Neuron (in vitro differentiated cells): ENCODE results near the gene LIPN.
"Not testable (repeated sequence)": the region's sequence is repeated elsewhere in the genome, so short reads cannot be mapped to it uniquely, and the experiment has no call there.

Experiments
- H2AFZ ChIP-seq: one replicate; pipeline ENCODE4 v1.6.1; 2013; ENCODE audit warnings: low read depth, mild to moderate bottlenecking, inconsistent platforms, low read length, moderate library complexity
- H3K27me3 ChIP-seq: one replicate; pipeline ENCODE4 v1.6.1; 2013; ENCODE audit warnings: low read length; ENCODE audit not compliant: insufficient read depth
- H3K36me3 ChIP-seq: one replicate; pipeline ENCODE4 v1.6.1; 2013; ENCODE audit warnings: low read length; ENCODE audit not compliant: insufficient read depth
- H3K4me1 ChIP-seq: one replicate; pipeline ENCODE4 v1.6.1; 2013; ENCODE audit warnings: low read length; ENCODE audit not compliant: insufficient read depth
- H3K4me3 ChIP-seq: 2 replicates; pipeline ENCODE4 v1.5.1; 2013; ENCODE audit warnings: mild to moderate bottlenecking, low read length, moderate library complexity
- H3K9me3 ChIP-seq: one replicate; pipeline ENCODE4 v1.6.1; 2013; ENCODE audit warnings: low read length

Gene LIPN

GRCh38 chr10:88759366-88760101 is at the start of gene LIPN:
LIPN (plus strand) TSS chr10:88760020; CDS start chr10:88761406, 1,386 bp downstream.
- Histone ChIP-seq H3K4me1 (no peaks in the 10 kb centered on the region), H3K27me3 (no peaks in the 10 kb centered on the region), H3K36me3 (no peaks in the 10 kb centered on the region), H2AFZ (no peak within 1 kb of the TSS), H3K9me3 (no peaks in the 10 kb centered on the region), H3K4me3 (no peak within 1 kb of the TSS)

GRCh38 chr10:88715517-88715916 is 44.3 kb upstream of the LIPN start:
- Histone ChIP-seq H3K4me1 (no peaks in the 10 kb centered on the region), H3K36me3 (no peaks in the 10 kb centered on the region), H2AFZ (no peak overlapping the region), H3K27me3 (no peaks in the 10 kb centered on the region), H3K9me3 (no peaks in the 10 kb centered on the region), H3K4me3 (no peak overlapping the region)

GRCh38 chr10:88721392-88721791 is 38.4 kb upstream of the LIPN start:
- Histone ChIP-seq H3K36me3 (no peaks in the 10 kb centered on the region), H3K4me1 (no peaks in the 10 kb centered on the region), H3K9me3 (no peaks in the 10 kb centered on the region)

GRCh38 chr10:88725798-88726197 is 34.0 kb upstream of the LIPN start:
- H3K36me3 ChIP-seq, result no peaks in the 10 kb centered on the region
- no peak overlapping the region for H3K4me3 ChIP-seq
- H3K9me3 ChIP-seq, result no peaks in the 10 kb centered on the region
- no peak overlapping the region for H2AFZ ChIP-seq
- H3K4me1 ChIP-seq, result no peaks in the 10 kb centered on the region
- no peaks in the 10 kb centered on the region for H3K27me3 ChIP-seq

More at GRCh38 chr10:88721392-88721791, 38.4 kb upstream of the LIPN start:
- Histone ChIP-seq H3K27me3 (no peaks in the 10 kb centered on the region), H3K4me3 (no peak overlapping the region), H2AFZ (no peak overlapping the region)

- Histone ChIP-seq H3K36me3 (no peaks in the 10 kb centered on the region), H3K4me1 (no peaks in the 10 kb centered on the region), H3K9me3 (no peaks in the 10 kb centered on the region), H2AFZ (no peak overlapping the region), H3K4me3 (no peak overlapping the region), H3K27me3 (no peaks in the 10 kb centered on the region)
Observed at GRCh38 chr10:88728107-88728763, 31.6 kb upstream of the LIPN start.

GRCh38 chr10:88730864-88731263 is 29.0 kb upstream of the LIPN start:
- no peaks in the 10 kb centered on the region for H3K27me3 ChIP-seq
- no peaks in the 10 kb centered on the region for H3K36me3 ChIP-seq
- no peak overlapping the region for H2AFZ ChIP-seq
- no peaks in the 10 kb centered on the region for H3K4me1 ChIP-seq
- H3K9me3 ChIP-seq, result no peaks in the 10 kb centered on the region
- no peak overlapping the region for H3K4me3 ChIP-seq

- no peaks in the 10 kb centered on the region for H3K36me3 ChIP-seq
- no peaks in the 10 kb centered on the region for H3K27me3 ChIP-seq
- no peaks in the 10 kb centered on the region for H3K4me1 ChIP-seq
- H2AFZ ChIP-seq, result no peak overlapping the region
- no peaks in the 10 kb centered on the region for H3K9me3 ChIP-seq
- no peak overlapping the region for H3K4me3 ChIP-seq
Observed at GRCh38 chr10:88731296-88731695, 28.5 kb upstream of the LIPN start.

GRCh38 chr10:88733215-88733614 is 26.6 kb upstream of the LIPN start:
- Histone ChIP-seq H2AFZ (no peak overlapping the region), H3K4me1 (no peaks in the 10 kb centered on the region), H3K36me3 (no peaks in the 10 kb centered on the region), H3K4me3 (no peak overlapping the region), H3K9me3 (no peaks in the 10 kb centered on the region), H3K27me3 (no peaks in the 10 kb centered on the region)

GRCh38 chr10:88735661-88736060 is 24.2 kb upstream of the LIPN start:
- H3K27me3 ChIP-seq, result no peaks in the 10 kb centered on the region
- H3K4me1 ChIP-seq, result no peaks in the 10 kb centered on the region
- H3K9me3 ChIP-seq, result no peaks in the 10 kb centered on the region
- no peaks in the 10 kb centered on the region for H3K36me3 ChIP-seq
- H3K4me3 ChIP-seq, result no peak overlapping the region
- H2AFZ ChIP-seq, result no peak overlapping the region

- not testable (repeated sequence) for H3K4me3 ChIP-seq, H2AFZ ChIP-seq, H3K27me3 ChIP-seq, H3K4me1 ChIP-seq, H3K9me3 ChIP-seq, H3K36me3 ChIP-seq
Observed at GRCh38 chr10:88741921-88742320, 17.9 kb upstream of the LIPN start.

GRCh38 chr10:88742448-88742847 is 17.4 kb upstream of the LIPN start:
- Histone ChIP-seq H3K27me3 (no peaks in the 10 kb centered on the region), H3K4me1 (no peaks in the 10 kb centered on the region), H3K9me3 (no peaks in the 10 kb centered on the region), H3K4me3 (no peak overlapping the region), H3K36me3 (no peaks in the 10 kb centered on the region), H2AFZ (no peak overlapping the region)

- no peak overlapping the region for H2AFZ ChIP-seq
- H3K4me3 ChIP-seq, result no peak overlapping the region
- no peaks in the 10 kb centered on the region for H3K4me1 ChIP-seq
- no peaks in the 10 kb centered on the region for H3K36me3 ChIP-seq
- H3K27me3 ChIP-seq, result no peaks in the 10 kb centered on the region
- H3K9me3 ChIP-seq, result no peaks in the 10 kb centered on the region
Observed at GRCh38 chr10:88744002-88744401, 15.8 kb upstream of the LIPN start.

GRCh38 chr10:88745633-88746032 is 14.2 kb upstream of the LIPN start:
- H3K9me3 ChIP-seq, result no peaks in the 10 kb centered on the region
- H2AFZ ChIP-seq, result no peak overlapping the region
- no peaks in the 10 kb centered on the region for H3K27me3 ChIP-seq
- no peak overlapping the region for H3K4me3 ChIP-seq
- no peaks in the 10 kb centered on the region for H3K36me3 ChIP-seq
- H3K4me1 ChIP-seq, result no peaks in the 10 kb centered on the region
